HEK293 (cell line): Measurements from ENCODE around the gene CEP55.
"Not testable (repeated sequence)": the region's sequence is repeated elsewhere in the genome, so short reads cannot be mapped to it uniquely, and the experiment has no call there.

Experiments
- CTCF ChIA-PET: fragments of 350-600 bp; formaldehyde crosslinking; extraction: SDS; loops from one replicate; lab custom pipeline; 2021; ENCODE audit warnings: antibody characterized with exemption; lab: Yijun Ruan, JAX
- POLR2A ChIA-PET: fragments of 300-600 bp; formaldehyde crosslinking; extraction: SDS; loops from one replicate; lab custom pipeline; 2020; ENCODE audit warnings: antibody characterized with exemption, inconsistent platforms; lab: Yijun Ruan, JAX
- H3K27ac ChIP-seq: fragments of 200-500 bp; sonication (Bioruptor generic); 2 replicates; pipeline ENCODE4 v1.5.1; 2014; ENCODE audit warnings: low read depth, low read length, control low read depth, inconsistent platforms; ENCODE audit errors: extremely low read depth
- H3K36me3 ChIP-seq, 2 experiments: fragments of 200-500 bp in 1 of 2; sonication (Bioruptor generic) in 1 of 2; 1 replicate in 1 of 2; 2 replicates in 1 of 2; pipeline ENCODE4 v1.5.1; 2014 to 2017; ENCODE audit warnings: inconsistent platforms in 2 of 2, low read length in 2 of 2; ENCODE audit not compliant: control insufficient read depth in 2 of 2, insufficient read depth in 1 of 2
- H3K4me1 ChIP-seq: fragments of 200-500 bp; sonication (Bioruptor generic); 2 replicates; pipeline ENCODE4 v1.5.1; 2014; ENCODE audit warnings: mild to moderate bottlenecking, low read length, inconsistent platforms; ENCODE audit not compliant: control insufficient read depth, insufficient read depth
- H3K4me3 ChIP-seq: 2 replicates; pipeline ENCODE4 v1.5.1; 2011; ENCODE audit warnings: low read depth, mild to moderate bottlenecking, control low read depth, low read length, moderate library complexity
- H3K9me3 ChIP-seq: fragments of 200-500 bp; sonication (Bioruptor generic); 2 replicates; pipeline ENCODE4 v1.5.1; 2014; ENCODE audit warnings: low read depth, low read length, inconsistent platforms; ENCODE audit not compliant: control insufficient read depth, insufficient read depth
- HOXC10 ChIP-seq: sonication (generic); formaldehyde crosslinking; IDR thresholded peaks from 2 replicates; pipeline ENCODE4 v1.8.1; 2023; ENCODE audit warnings: mild to moderate bottlenecking, missing genetic modification reagents
- IKZF3 ChIP-seq: fragments of 450-650 bp; IDR thresholded peaks from 2 replicates; pipeline ENCODE4 v1.5.0; 2018; ENCODE audit warnings: missing biosample characterization, mild to moderate bottlenecking, missing genetic modification characterization, moderate library complexity
- ZFHX2 ChIP-seq: fragments of 450-650 bp; formaldehyde crosslinking; conservative IDR thresholded peaks from 2 replicates; pipeline ENCODE4 v1.5.1; 2016; ENCODE audit warnings: missing biosample characterization, missing genetic modification characterization
- ZNF10 ChIP-seq: fragments of 450-650 bp; formaldehyde crosslinking; IDR thresholded peaks from 2 replicates; pipeline ENCODE4 v1.5.1; 2017; ENCODE audit warnings: missing biosample characterization, missing genetic modification characterization
- ZNF146 ChIP-seq: fragments of 450-650 bp; formaldehyde crosslinking; IDR thresholded peaks from 2 replicates; pipeline ENCODE4 v1.5.1; 2016; ENCODE audit warnings: missing biosample characterization, missing genetic modification characterization
- ZNF248 ChIP-seq: fragments of 450-650 bp; formaldehyde crosslinking; IDR thresholded peaks from 2 replicates; pipeline ENCODE4 v1.5.1; 2017; ENCODE audit warnings: missing biosample characterization, missing genetic modification characterization
- ZNF335 ChIP-seq: fragments of 450-650 bp; formaldehyde crosslinking; conservative IDR thresholded peaks from 2 replicates; pipeline ENCODE4 v1.5.1; 2016; ENCODE audit warnings: missing biosample characterization, missing genetic modification characterization
- ZNF404 ChIP-seq: fragments of 450-650 bp; formaldehyde crosslinking; IDR thresholded peaks from 2 replicates; pipeline ENCODE4 v1.5.1; 2017; ENCODE audit warnings: missing biosample characterization, missing genetic modification characterization
- ZNF473 ChIP-seq: fragments of 450-650 bp; formaldehyde crosslinking; IDR thresholded peaks from 2 replicates; pipeline ENCODE4 v1.5.1; 2017; ENCODE audit warnings: missing biosample characterization, missing genetic modification characterization
- ZNF548 ChIP-seq: fragments of 450-650 bp; formaldehyde crosslinking; IDR thresholded peaks from 2 replicates; pipeline ENCODE4 v1.5.1; 2016; ENCODE audit warnings: missing biosample characterization, missing genetic modification characterization
- ZNF624 ChIP-seq: fragments of 450-650 bp; formaldehyde crosslinking; IDR thresholded peaks from 2 replicates; pipeline ENCODE4 v1.5.1; 2017; ENCODE audit warnings: missing biosample characterization, missing genetic modification characterization
- ZNF626 ChIP-seq: fragments of 450-650 bp; sonication (Bioruptor Pico); formaldehyde crosslinking; IDR thresholded peaks from 2 replicates; pipeline ENCODE4 v1.5.1; 2018; ENCODE audit warnings: missing biosample characterization, missing genetic modification characterization, inconsistent platforms
- ZNF654 ChIP-seq: fragments of 450-650 bp; formaldehyde crosslinking; IDR thresholded peaks from 2 replicates; pipeline ENCODE4 v1.5.1; 2016; ENCODE audit warnings: low read depth, missing biosample characterization, missing genetic modification characterization
- ZNF776 ChIP-seq: fragments of 450-650 bp; formaldehyde crosslinking; IDR thresholded peaks from 2 replicates; pipeline ENCODE4 v1.5.0; 2017; ENCODE audit warnings: missing biosample characterization, missing genetic modification characterization, borderline replicate concordance
- TF ChIP-seq, protein P1 (sequence below): fragments of 450-650 bp; formaldehyde crosslinking; IDR thresholded peaks from 2 replicates; pipeline ENCODE4 v1.5.1; 2016; ENCODE audit warnings: missing biosample characterization, missing genetic modification characterization
- TF ChIP-seq, protein P2 (sequence below): fragments of 450-650 bp; formaldehyde crosslinking; IDR thresholded peaks from 2 replicates; pipeline ENCODE4 v1.5.1; 2016; ENCODE audit warnings: missing biosample characterization, missing genetic modification characterization
- TF ChIP-seq, protein P3 (sequence below): fragments of 450-650 bp; formaldehyde crosslinking; conservative IDR thresholded peaks from 2 replicates; pipeline ENCODE4 v1.5.1; 2016; ENCODE audit warnings: low read depth, missing biosample characterization, missing genetic modification characterization
- TF ChIP-seq, protein P4 (sequence below): fragments of 450-650 bp; formaldehyde crosslinking; IDR thresholded peaks from 2 replicates; pipeline ENCODE4 v1.5.1; 2016; ENCODE audit warnings: missing biosample characterization, missing genetic modification characterization

Gene CEP55

DNA sequence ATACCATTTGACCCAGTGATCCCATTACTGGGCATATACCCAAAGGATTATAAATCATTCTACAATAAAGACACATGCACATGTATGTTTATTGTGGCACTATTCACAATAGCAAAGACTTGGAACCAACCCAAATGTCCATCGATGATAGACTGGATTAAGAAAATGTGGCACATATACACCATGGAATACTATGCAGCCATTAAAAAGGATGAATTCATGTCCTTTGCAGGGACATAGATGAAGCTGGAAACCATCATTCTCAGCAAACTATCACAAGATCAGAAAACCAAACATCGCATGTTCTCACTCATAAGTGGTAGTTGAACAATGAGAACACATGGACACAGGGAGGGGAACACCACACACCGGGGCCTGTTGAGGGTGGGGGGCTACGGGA, 44.5 kb downstream of the CEP55 start:
- CTCF ChIA-PET, result interaction anchor here (0.6 to 2.7 kb wide), 3 partner anchors 10 to 140 kb away, joined by 3 to 18 read pairs (median 3); no protein-coding TSS in a partner anchor
- H3K4me1 ChIP-seq, POLR2A ChIA-PET, H3K27ac ChIP-seq, H3K9me3 ChIP-seq, H3K4me3 ChIP-seq, H3K36me3 ChIP-seq: not testable (repeated sequence)
- TF ChIP-seq ZNF146 (tag by site-specific recombination), result peak; percentile 93
- TF ChIP-seq, protein P1, sequence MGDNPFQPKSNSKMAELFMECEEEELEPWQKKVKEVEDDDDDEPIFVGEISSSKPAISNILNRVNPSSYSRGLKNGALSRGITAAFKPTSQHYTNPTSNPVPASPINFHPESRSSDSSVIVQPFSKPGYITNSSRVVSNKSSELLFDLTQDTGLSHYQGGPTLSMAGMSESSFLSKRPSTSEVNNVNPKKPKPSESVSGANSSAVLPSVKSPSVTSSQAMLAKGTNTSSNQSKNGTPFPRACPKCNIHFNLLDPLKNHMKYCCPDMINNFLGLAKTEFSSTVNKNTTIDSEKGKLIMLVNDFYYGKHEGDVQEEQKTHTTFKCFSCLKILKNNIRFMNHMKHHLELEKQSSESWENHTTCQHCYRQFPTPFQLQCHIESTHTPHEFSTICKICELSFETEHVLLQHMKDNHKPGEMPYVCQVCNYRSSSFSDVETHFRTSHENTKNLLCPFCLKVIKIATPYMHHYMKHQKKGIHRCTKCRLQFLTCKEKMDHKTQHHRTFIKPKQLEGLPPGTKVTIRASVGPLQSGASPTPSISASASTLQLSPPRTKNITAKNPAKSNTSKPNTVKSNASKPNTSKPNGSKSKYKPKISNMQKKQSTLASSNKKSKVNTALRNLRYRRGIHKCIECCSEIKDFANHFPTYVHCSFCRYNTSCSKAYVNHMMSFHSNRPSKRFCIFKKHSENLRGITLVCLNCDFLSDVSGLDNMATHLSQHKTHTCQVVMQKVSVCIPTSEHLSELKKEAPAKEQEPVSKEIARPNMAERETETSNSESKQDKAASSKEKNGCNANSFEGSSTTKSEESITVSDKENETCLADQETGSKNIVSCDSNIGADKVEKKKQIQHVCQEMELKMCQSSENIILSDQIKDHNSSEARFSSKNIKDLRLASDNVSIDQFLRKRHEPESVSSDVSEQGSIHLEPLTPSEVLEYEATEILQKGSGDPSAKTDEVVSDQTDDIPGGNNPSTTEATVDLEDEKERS (tag by site-specific recombination), result peak; percentile 80
- TF ChIP-seq, protein P2, sequence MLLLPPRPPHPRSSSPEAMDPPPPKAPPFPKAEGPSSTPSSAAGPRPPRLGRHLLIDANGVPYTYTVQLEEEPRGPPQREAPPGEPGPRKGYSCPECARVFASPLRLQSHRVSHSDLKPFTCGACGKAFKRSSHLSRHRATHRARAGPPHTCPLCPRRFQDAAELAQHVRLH, result 0 out of 2 replicates have a peak, but pooled peaks have one; percentile 42

DNA sequence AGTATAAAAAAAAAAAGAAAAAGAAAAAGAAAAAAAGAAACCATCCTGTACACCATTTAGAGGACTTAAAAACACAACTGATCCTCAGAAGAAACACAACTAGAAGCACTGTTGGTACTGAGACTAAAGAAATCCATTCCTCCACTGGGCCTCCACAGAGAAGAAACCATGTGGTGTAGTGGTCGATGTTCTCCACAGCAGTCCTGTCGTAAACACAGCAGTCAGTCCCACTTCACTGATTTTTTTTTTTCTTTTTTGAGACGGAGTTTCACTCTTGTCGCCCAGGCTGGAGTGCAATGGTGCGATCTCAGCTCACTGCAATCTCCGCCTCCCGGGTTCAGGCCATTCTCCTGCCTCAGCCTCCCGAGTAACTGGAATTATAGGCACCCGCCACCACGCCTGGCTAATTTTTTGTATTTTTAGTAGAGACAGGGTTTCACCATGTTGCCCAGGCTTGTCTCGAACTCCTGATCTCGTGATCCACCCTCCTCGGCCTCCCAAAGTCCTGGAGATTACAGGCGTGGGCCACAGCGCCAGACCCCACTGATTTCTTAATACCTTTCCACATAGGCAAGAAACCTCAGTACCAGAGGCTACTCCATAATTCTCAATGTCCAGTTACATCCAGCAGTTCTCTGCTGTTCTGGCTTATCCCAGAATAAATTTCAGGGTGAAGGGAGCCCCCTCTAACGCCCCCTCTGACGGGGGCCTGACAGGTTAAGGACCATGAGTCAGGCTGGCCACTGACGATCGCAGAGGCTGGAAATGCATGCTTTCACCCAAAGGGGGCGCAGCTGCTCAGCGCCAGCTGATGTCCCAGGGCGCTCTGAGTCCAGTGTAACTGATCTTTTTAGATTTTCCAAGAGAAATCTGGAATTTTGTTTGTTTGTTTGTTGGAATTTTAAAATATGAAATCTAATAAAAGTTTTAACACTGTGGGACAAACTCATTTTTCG, 45.3 kb downstream of the CEP55 start:
- CTCF ChIA-PET, result interaction anchor here (0.7 to 2.9 kb wide), 20 partner anchors 9 to 642 kb away, joined by 3 to 27 read pairs (median 5); partner anchors contain the start of gene MYOF
- Histone ChIP-seq H3K4me1 (no peaks in the 10 kb centered on the region), H3K4me3 (peak overlapping the region; percentile 37), H3K9me3 (no peaks in the 10 kb centered on the region), H3K36me3 (no peaks in the 10 kb centered on the region), H3K27ac (no peak overlapping the region)
- POLR2A ChIA-PET, result interaction anchor here (1.2 kb wide), 1 partner anchor 46 kb away, joined by 3 read pairs; the partner anchor contains the start of gene CEP55
- TF ChIP-seq, protein P3, sequence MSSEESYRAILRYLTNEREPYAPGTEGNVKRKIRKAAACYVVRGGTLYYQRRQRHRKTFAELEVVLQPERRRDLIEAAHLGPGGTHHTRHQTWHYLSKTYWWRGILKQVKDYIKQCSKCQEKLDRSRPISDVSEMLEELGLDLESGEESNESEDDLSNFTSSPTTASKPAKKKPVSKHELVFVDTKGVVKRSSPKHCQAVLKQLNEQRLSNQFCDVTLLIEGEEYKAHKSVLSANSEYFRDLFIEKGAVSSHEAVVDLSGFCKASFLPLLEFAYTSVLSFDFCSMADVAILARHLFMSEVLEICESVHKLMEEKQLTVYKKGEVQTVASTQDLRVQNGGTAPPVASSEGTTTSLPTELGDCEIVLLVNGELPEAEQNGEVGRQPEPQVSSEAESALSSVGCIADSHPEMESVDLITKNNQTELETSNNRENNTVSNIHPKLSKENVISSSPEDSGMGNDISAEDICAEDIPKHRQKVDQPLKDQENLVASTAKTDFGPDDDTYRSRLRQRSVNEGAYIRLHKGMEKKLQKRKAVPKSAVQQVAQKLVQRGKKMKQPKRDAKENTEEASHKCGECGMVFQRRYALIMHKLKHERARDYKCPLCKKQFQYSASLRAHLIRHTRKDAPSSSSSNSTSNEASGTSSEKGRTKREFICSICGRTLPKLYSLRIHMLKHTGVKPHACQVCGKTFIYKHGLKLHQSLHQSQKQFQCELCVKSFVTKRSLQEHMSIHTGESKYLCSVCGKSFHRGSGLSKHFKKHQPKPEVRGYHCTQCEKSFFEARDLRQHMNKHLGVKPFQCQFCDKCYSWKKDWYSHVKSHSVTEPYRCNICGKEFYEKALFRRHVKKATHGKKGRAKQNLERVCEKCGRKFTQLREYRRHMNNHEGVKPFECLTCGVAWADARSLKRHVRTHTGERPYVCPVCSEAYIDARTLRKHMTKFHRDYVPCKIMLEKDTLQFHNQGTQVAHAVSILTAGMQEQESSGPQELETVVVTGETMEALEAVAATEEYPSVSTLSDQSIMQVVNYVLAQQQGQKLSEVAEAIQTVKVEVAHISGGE (tag by site-specific recombination), result no peak
- TF ChIP-seq ZNF654 (tag by site-specific recombination) (peak; percentile 51), ZFHX2 (tag by site-specific recombination) (no peak), ZNF776 (no peak), IKZF3 (peak; percentile 57), ZNF548 (tag by site-specific recombination) (no peak), ZNF473 (tag by site-specific recombination) (no peak), ZNF10 (tag by site-specific recombination) (no peak), ZNF626 (tag by site-specific recombination) (no peak), HOXC10 (CRISPR knock-in tag) (no peak), ZNF335 (tag by site-specific recombination) (peak; percentile 96), ZNF248 (no peak), ZNF404 (tag by site-specific recombination) (no peak), ZNF146 (tag by site-specific recombination) (no peak), ZNF624 (tag by site-specific recombination) (no peak)
- TF ChIP-seq, protein P1 (tag by site-specific recombination), result no peak
- TF ChIP-seq, protein P2, result no peak
- TF ChIP-seq, protein P4, sequence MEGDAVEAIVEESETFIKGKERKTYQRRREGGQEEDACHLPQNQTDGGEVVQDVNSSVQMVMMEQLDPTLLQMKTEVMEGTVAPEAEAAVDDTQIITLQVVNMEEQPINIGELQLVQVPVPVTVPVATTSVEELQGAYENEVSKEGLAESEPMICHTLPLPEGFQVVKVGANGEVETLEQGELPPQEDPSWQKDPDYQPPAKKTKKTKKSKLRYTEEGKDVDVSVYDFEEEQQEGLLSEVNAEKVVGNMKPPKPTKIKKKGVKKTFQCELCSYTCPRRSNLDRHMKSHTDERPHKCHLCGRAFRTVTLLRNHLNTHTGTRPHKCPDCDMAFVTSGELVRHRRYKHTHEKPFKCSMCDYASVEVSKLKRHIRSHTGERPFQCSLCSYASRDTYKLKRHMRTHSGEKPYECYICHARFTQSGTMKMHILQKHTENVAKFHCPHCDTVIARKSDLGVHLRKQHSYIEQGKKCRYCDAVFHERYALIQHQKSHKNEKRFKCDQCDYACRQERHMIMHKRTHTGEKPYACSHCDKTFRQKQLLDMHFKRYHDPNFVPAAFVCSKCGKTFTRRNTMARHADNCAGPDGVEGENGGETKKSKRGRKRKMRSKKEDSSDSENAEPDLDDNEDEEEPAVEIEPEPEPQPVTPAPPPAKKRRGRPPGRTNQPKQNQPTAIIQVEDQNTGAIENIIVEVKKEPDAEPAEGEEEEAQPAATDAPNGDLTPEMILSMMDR (tag by site-specific recombination), result peak; percentile 78
